ENCODE data around the gene DTNB. TPM values are rescaled to one million over a fixed set of nuclear protein-coding genes. Genes with fewer than 3 reads are reported as not detected.

Gene DTNB
- total and polyA plus RNA-seq, 2 of the 4 experiments (the other 2 are of a cell fraction): 3.8 to 5.3 TPM

GRCh38 chr2:25561136-25561850 lies 112.1 kb downstream of the DTNB start:
- ATAC-seq (ENCODE audit: low read depth): no peak
- BruUV-seq (replicated peaks): no TSS peak

More at GRCh38 chr2:25561136-25561850, 112.1 kb downstream of the DTNB start:
- no peak for DNase-seq
- no peak overlapping the region for H3K23ac ChIP-seq (ENCODE audit: low read depth, low read length)
- no peak overlapping the region for H3K27ac ChIP-seq (ENCODE audit: insufficient read depth, low read length)
- no peak overlapping the region for H3K4me2 ChIP-seq (ENCODE audit: low read depth, low read length)
- H3K9me1 ChIP-seq (ENCODE audit: insufficient read depth, low read length): no peaks in the 10 kb centered on the region
- no peak overlapping the region for H4K5ac ChIP-seq (ENCODE audit: low read depth, low read length)
- H2AK9ac ChIP-seq (replicated peaks; ENCODE audit: low read depth, low read length, poor library complexity): no peak overlapping the region
- H4K8ac ChIP-seq (ENCODE audit: low read depth in 2 of 2, low read length in 2 of 2): no peak overlapping the region
- no peak overlapping the region for H3K14ac ChIP-seq (replicated peaks; ENCODE audit: low read depth, low read length)
- no peak overlapping the region for H3K9ac ChIP-seq (ENCODE audit: low read depth, low read length)
- no peak overlapping the region for H2BK5ac ChIP-seq (ENCODE audit: low read depth, low read length, poor library complexity, severe bottlenecking)
- no peak overlapping the region for H2BK120ac ChIP-seq (ENCODE audit: low read depth, low read length)
- ChIA-PET POLR2A (ENCODE audit: unreplicated experiment) (no interaction called here), CTCF (no interaction called here)
- in situ Hi-C loops (cut with MboI; ENCODE audit: low sequenced_read_pairs) (no loop called here), intact Hi-C loops (cut with micrococcal nuclease) (loop anchor here (10.0 kb wide), 1 partner anchor 306 kb away; no protein-coding TSS in a partner anchor), dilution Hi-C loops (cut with HindIII; ENCODE audit: low sequenced_read_pairs, unreplicated experiment) (no loop called here)
- no peak overlapping the region for H2AFZ ChIP-seq (replicated peaks; ENCODE audit: low read length, poor library complexity)
- WGBS, 2 experiments (ENCODE audit: extremely low coverage in 2 of 2, insufficient read length in 1 of 2): 83 to 100% methylated on average over 1 of the region's 5 CpGs
- peaks cover 2% of the 10 kb centered on the region for H3K4me1 ChIP-seq (ENCODE audit: control insufficient read depth, insufficient read depth, low read length)
- H3K56ac ChIP-seq (ENCODE audit: extremely low read depth, insufficient read depth, low read length): no peak overlapping the region
- no peaks in the 10 kb centered on the region for H3K79me1 ChIP-seq (ENCODE audit: low read depth in 1 of 2, low read length in 2 of 2)
- no peak overlapping the region for H2AK5ac ChIP-seq (ENCODE audit: low read depth, low read length)
- H3K4me3 ChIP-seq (ENCODE audit: insufficient read depth, low read depth, low read length): no peak overlapping the region
- H3K9me3 ChIP-seq (ENCODE audit: control insufficient read depth, insufficient read depth, low read length): no peaks in the 10 kb centered on the region
- no peaks in the 10 kb centered on the region for H3K27me3 ChIP-seq (ENCODE audit: control insufficient read depth, insufficient read depth, low read length)
- H2BK15ac ChIP-seq (ENCODE audit: low read depth, low read length): no peak overlapping the region
- no peak overlapping the region for H3K18ac ChIP-seq (ENCODE audit: low read depth, low read length)
- TF ChIP-seq CTCF (conservative IDR thresholded peaks at IDR 0.05; ENCODE audit: low read depth, low read length) (no peak), MAFK (IDR thresholded peaks at IDR 0.05; ENCODE audit: low read depth, low read length) (no peak), MAZ (IDR thresholded peaks at IDR 0.05; ENCODE audit: borderline replicate concordance, low read depth, low read length) (no peak), CEBPB (IDR thresholded peaks at IDR 0.05; ENCODE audit: low read depth, low read length) (no peak), RCOR1 (IDR thresholded peaks at IDR 0.05; ENCODE audit: insufficient replicate concordance, low read length) (no peak)
- TF ChIP-seq, protein P1, sequence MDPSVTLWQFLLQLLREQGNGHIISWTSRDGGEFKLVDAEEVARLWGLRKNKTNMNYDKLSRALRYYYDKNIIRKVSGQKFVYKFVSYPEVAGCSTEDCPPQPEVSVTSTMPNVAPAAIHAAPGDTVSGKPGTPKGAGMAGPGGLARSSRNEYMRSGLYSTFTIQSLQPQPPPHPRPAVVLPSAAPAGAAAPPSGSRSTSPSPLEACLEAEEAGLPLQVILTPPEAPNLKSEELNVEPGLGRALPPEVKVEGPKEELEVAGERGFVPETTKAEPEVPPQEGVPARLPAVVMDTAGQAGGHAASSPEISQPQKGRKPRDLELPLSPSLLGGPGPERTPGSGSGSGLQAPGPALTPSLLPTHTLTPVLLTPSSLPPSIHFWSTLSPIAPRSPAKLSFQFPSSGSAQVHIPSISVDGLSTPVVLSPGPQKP (IDR thresholded peaks at IDR 0.05; ENCODE audit: borderline replicate concordance, low read depth, low read length): no peak
- H3K4ac ChIP-seq (ENCODE audit: low read depth, low read length): no peak overlapping the region
- no peak overlapping the region for H2BK20ac ChIP-seq (ENCODE audit: low read depth, low read length)
- no peaks in the 10 kb centered on the region for H4K20me1 ChIP-seq (ENCODE audit: insufficient read depth, low read length)
- H4K91ac ChIP-seq (ENCODE audit: insufficient read depth, low read depth, low read length): no peak overlapping the region
- no peaks in the 10 kb centered on the region for H3K36me3 ChIP-seq (ENCODE audit: control insufficient read depth, insufficient read depth, low read length)
